ENCODE measurements around the gene ATP7B.

GRCh38 chr13:52010890-52011631, at the start of gene ATP7B:
- TF ChIP-seq CTCF (conservative IDR thresholded peaks at IDR 0.05; ENCODE audit: low read depth, low read length), result 0 out of 2 replicates have a peak, but pooled peaks have one; percentile 20
- no peak for TF ChIP-seq MXI1 (IDR thresholded peaks at IDR 0.05; ENCODE audit: borderline replicate concordance, low read depth, low read length)
- TF ChIP-seq BHLHE40 (IDR thresholded peaks at IDR 0.05; ENCODE audit: low read depth, low read length), result no peak
- no peak for TF ChIP-seq RAD21 (IDR thresholded peaks at IDR 0.05; ENCODE audit: low read length)
- no peak for TF ChIP-seq RFX5 (IDR thresholded peaks at IDR 0.05; ENCODE audit: low read depth, low read length)
- TF ChIP-seq NFE2L2 (IDR thresholded peaks at IDR 0.05; ENCODE audit: low read depth, low read length), result no peak
- no peak for TF ChIP-seq CHD1 (IDR thresholded peaks at IDR 0.05; ENCODE audit: low read depth, low read length)
- TF ChIP-seq POLR2A (IDR thresholded peaks at IDR 0.05; ENCODE audit: low read depth, low read length), result no peak
- TF ChIP-seq MAZ (IDR thresholded peaks at IDR 0.05; ENCODE audit: borderline replicate concordance, low read depth, low read length), result no peak
- TF ChIP-seq SMC3 (IDR thresholded peaks at IDR 0.05; ENCODE audit: low read depth, low read length), result no peak

All from IMR-90 (cell line).